Measurements from ENCODE around the gene PEX16. TPM values are rescaled to one million over a fixed set of nuclear protein-coding genes. Genes with fewer than 3 reads are reported as not detected.
A peak's percentile ranks its signal among the peaks of the same experiment; 100 is the strongest.

PEX16 gene
- total RNA-seq, 2 experiments from 2014 or later: 41.0 to 43.9 TPM

DNA sequence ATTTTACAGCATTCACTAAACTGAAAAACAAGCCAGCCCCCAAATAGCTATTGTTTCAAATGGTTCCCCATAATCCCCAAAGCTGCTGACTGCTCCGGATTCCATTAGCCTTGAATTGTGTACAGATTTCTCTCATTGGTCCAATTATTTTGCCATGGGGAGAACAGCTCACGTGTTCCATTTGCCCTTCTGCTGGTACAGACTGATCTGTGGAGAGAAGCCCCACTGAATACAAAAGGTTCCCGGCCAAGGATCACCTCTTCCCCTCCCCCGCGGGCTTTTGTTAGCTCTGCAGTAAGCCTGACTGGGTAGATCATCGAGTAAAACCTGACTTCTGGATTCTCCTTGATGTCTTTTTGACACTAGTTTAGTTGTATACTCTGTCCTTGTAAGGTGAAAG is 41.3 kb downstream of the PEX16 start:
- POLR2A ChIA-PET: interaction anchor here (1.0 kb wide), 1 partner anchor 14 kb away, joined by 4 read pairs; no protein-coding TSS in a partner anchor
- Histone ChIP-seq H3K27ac (ENCODE audit: low read depth, low read length, poor library complexity, severe bottlenecking) (no peak overlapping the region), H3K9me3 (ENCODE audit: low read length) (no peaks in the 10 kb centered on the region), H3K4me1 (ENCODE audit: insufficient read depth, low read length, poor library complexity, severe bottlenecking) (no peaks in the 10 kb centered on the region), H2AFZ (ENCODE audit: low read length) (no peak overlapping the region), H3K4me3 (ENCODE audit: low read depth, low read length, poor library complexity, severe bottlenecking) (no peak overlapping the region), H3K4me2 (ENCODE audit: low read length) (no peak overlapping the region), H4K20me1 (ENCODE audit: insufficient read depth, low read length) (no peaks in the 10 kb centered on the region), H3K9me2 (ENCODE audit: insufficient read depth, low read length) (no peaks in the 10 kb centered on the region), H3K36me3 (ENCODE audit: insufficient read depth, low read length) (peaks cover 27% of the 10 kb centered on the region), H3K79me2 (ENCODE audit: insufficient read depth, low read depth, low read length) (no peaks in the 10 kb centered on the region)
- DNase-seq (ENCODE audit: low spot score): no peak
- TF ChIP-seq EZH2phosphoT487 (IDR thresholded peaks at IDR 0.05; ENCODE audit: borderline replicate concordance, low read depth, low read length) (no peak), CTCF (conservative IDR thresholded peaks at IDR 0.05; ENCODE audit: low read length) (no peak)
- intact Hi-C loops (cut with micrococcal nuclease; ENCODE audit: unreplicated experiment): no loop called here
- CTCF ChIA-PET (ENCODE audit: unreplicated experiment): interaction anchor here (1.0 kb wide), 1 partner anchor 20 kb away, joined by 3 read pairs; no protein-coding TSS in a partner anchor
- BruUV-seq (replicated peaks): no TSS peak

- peaks cover 53% of the 10 kb centered on the region for H3K36me3 ChIP-seq (ENCODE audit: insufficient read depth, low read length)
- peak; percentile 55 for DNase-seq (ENCODE audit: low spot score)
- H3K79me2 ChIP-seq (ENCODE audit: insufficient read depth, low read depth, low read length): no peaks in the 10 kb centered on the region
- CTCF ChIA-PET (ENCODE audit: unreplicated experiment): interaction anchor here (1.8 kb wide), 1 partner anchor 134 kb away, joined by 8 read pairs; no protein-coding TSS in a partner anchor
- H3K4me2 ChIP-seq (ENCODE audit: low read length): no peak overlapping the region
- H3K9me2 ChIP-seq (ENCODE audit: insufficient read depth, low read length): no peaks in the 10 kb centered on the region
- POLR2A ChIA-PET: interaction anchor here (0.8 kb wide), 1 partner anchor 130 kb away, joined by 3 read pairs; no protein-coding TSS in a partner anchor
- intact Hi-C loops (cut with micrococcal nuclease; ENCODE audit: unreplicated experiment): loop anchor here (1.0 kb wide), 1 partner anchor 133 kb away; no protein-coding TSS in a partner anchor
- no TSS peak for BruUV-seq (replicated peaks)
- no peaks in the 10 kb centered on the region for H3K9me3 ChIP-seq (ENCODE audit: low read length)
- no peaks in the 10 kb centered on the region for H4K20me1 ChIP-seq (ENCODE audit: insufficient read depth, low read length)
- H2AFZ ChIP-seq (ENCODE audit: low read length): no peak overlapping the region
- no peak overlapping the region for H3K4me3 ChIP-seq (ENCODE audit: low read depth, low read length, poor library complexity, severe bottlenecking)
- TF ChIP-seq EZH2phosphoT487 (IDR thresholded peaks at IDR 0.05; ENCODE audit: borderline replicate concordance, low read depth, low read length) (no peak), CTCF (conservative IDR thresholded peaks at IDR 0.05; ENCODE audit: low read length) (peak; percentile 71)
- no peak overlapping the region for H3K27ac ChIP-seq (ENCODE audit: low read depth, low read length, poor library complexity, severe bottlenecking)
- no peaks in the 10 kb centered on the region for H3K4me1 ChIP-seq (ENCODE audit: insufficient read depth, low read length, poor library complexity, severe bottlenecking)
Observed at GRCh38 chr11:45872651-45873356, 44.9 kb downstream of the PEX16 start.

- CTCF ChIA-PET (ENCODE audit: unreplicated experiment): no interaction called here
- H2AFZ ChIP-seq (ENCODE audit: low read length): no peak overlapping the region
- POLR2A ChIA-PET: interaction anchor here (0.9 kb wide), 1 partner anchor 10 kb away, joined by 3 read pairs; no protein-coding TSS in a partner anchor
- no TSS peak for BruUV-seq (replicated peaks)
- H3K4me1 ChIP-seq (ENCODE audit: insufficient read depth, low read length, poor library complexity, severe bottlenecking): no peaks in the 10 kb centered on the region
- peaks cover 63% of the 10 kb centered on the region for H3K36me3 ChIP-seq (ENCODE audit: insufficient read depth, low read length)
- no peak for DNase-seq (ENCODE audit: low spot score)
- H3K79me2 ChIP-seq (ENCODE audit: insufficient read depth, low read depth, low read length): no peaks in the 10 kb centered on the region
- H4K20me1 ChIP-seq (ENCODE audit: insufficient read depth, low read length): no peaks in the 10 kb centered on the region
- no peak overlapping the region for H3K4me2 ChIP-seq (ENCODE audit: low read length)
- H3K9me3 ChIP-seq (ENCODE audit: low read length): no peaks in the 10 kb centered on the region
- intact Hi-C loops (cut with micrococcal nuclease; ENCODE audit: unreplicated experiment): loop anchor here (1.0 kb wide), 1 partner anchor 135 kb away; no protein-coding TSS in a partner anchor
- H3K27ac ChIP-seq (ENCODE audit: low read depth, low read length, poor library complexity, severe bottlenecking): no peak overlapping the region
- no peak overlapping the region for H3K4me3 ChIP-seq (ENCODE audit: low read depth, low read length, poor library complexity, severe bottlenecking)
- no peaks in the 10 kb centered on the region for H3K9me2 ChIP-seq (ENCODE audit: insufficient read depth, low read length)
- TF ChIP-seq CTCF (conservative IDR thresholded peaks at IDR 0.05; ENCODE audit: low read length): no peak
- no peak for TF ChIP-seq EZH2phosphoT487 (IDR thresholded peaks at IDR 0.05; ENCODE audit: borderline replicate concordance, low read depth, low read length)
Observed at GRCh38 chr11:45871638-45872037, 46.0 kb downstream of the PEX16 start.

All from OCI-LY7 (cell line).